ENCODE measurements around the gene SLC5A2.
"Not testable (repeated sequence)": the region's sequence is repeated elsewhere in the genome, so short reads cannot be mapped to it uniquely, and the experiment has no call there.

SLC5A2 gene

GRCh38 chr16:31483081-31483480 lies at the start of gene SLC5A2:
Gene SLC5A2, plus strand, starts transcription at chr16:31483123. Its CDS starts 14 bp downstream, at chr16:31483137.
- Mint-ChIP-seq H3K27ac (peak within 1 kb of the TSS in 1 of 3 experiments; percentile 6), H3K4me3 (no peak within 1 kb of the TSS), H3K36me3 (ENCODE audit: low read depth) (no peaks in the 10 kb centered on the region), H3K9me3 (no peaks in the 10 kb centered on the region), H3K27me3 (ENCODE audit: low read depth) (peaks cover 53% of the 10 kb centered on the region), H3K4me1 (peaks cover 15% of the 10 kb centered on the region)
- TF ChIP-seq CTCF (IDR thresholded peaks at IDR 0.05; ENCODE audit: unreplicated experiment in 3 of 3): no peak

- TF ChIP-seq CTCF (IDR thresholded peaks at IDR 0.05; ENCODE audit: unreplicated experiment in 3 of 3): no peak
- Mint-ChIP-seq H3K27me3 (ENCODE audit: low read depth) (peaks cover 5% of the 10 kb centered on the region), H3K4me1 (peaks cover 19% of the 10 kb centered on the region), H3K4me3 (no peak overlapping the region), H3K36me3 (ENCODE audit: low read depth) (no peaks in the 10 kb centered on the region), H3K9me3 (no peaks in the 10 kb centered on the region), H3K27ac (no peak overlapping the region)
These were observed 47.3 kb upstream of the SLC5A2 start for GRCh38 chr16:31435341-31436220.

GRCh38 chr16:31436221-31437045 lies 46.5 kb upstream of the SLC5A2 start:
- Mint-ChIP-seq H3K27ac (no peak overlapping the region), H3K4me3 (no peak overlapping the region), H3K4me1 (peaks cover 16% of the 10 kb centered on the region), H3K36me3 (ENCODE audit: low read depth) (no peaks in the 10 kb centered on the region), H3K27me3 (ENCODE audit: low read depth) (peaks cover 1% of the 10 kb centered on the region), H3K9me3 (no peaks in the 10 kb centered on the region)
- TF ChIP-seq CTCF (IDR thresholded peaks at IDR 0.05; ENCODE audit: unreplicated experiment in 3 of 3): no peak

- H3K9me3 Mint-ChIP-seq: no peaks in the 10 kb centered on the region
- peaks cover 25% of the 10 kb centered on the region for H3K4me1 Mint-ChIP-seq
- no peak overlapping the region for H3K4me3 Mint-ChIP-seq
- TF ChIP-seq CTCF (IDR thresholded peaks at IDR 0.05; ENCODE audit: unreplicated experiment in 3 of 3): no peak
- no peaks in the 10 kb centered on the region for H3K36me3 Mint-ChIP-seq (ENCODE audit: low read depth)
- H3K27ac Mint-ChIP-seq: no peak overlapping the region
- no peaks in the 10 kb centered on the region for H3K27me3 Mint-ChIP-seq (ENCODE audit: low read depth)
These were observed 44.5 kb upstream of the SLC5A2 start for GRCh38 chr16:31438414-31438813.

- Mint-ChIP-seq H3K27ac (peak overlapping the region in 1 of 3 experiments; percentile 14), H3K4me1 (peaks cover 25% of the 10 kb centered on the region), H3K4me3 (peak overlapping the region in 1 of 3 experiments; percentile 73)
- not testable (repeated sequence) for H3K36me3 Mint-ChIP-seq (ENCODE audit: low read depth); H3K9me3 Mint-ChIP-seq; H3K27me3 Mint-ChIP-seq (ENCODE audit: low read depth)
These were observed 43.9 kb upstream of the SLC5A2 start for GRCh38 chr16:31439023-31439422.

GRCh38 chr16:31439519-31439918 lies 43.4 kb upstream of the SLC5A2 start:
- Mint-ChIP-seq H3K4me3 (peak overlapping the region in 1 of 3 experiments; percentile 73), H3K4me1 (peaks cover 25% of the 10 kb centered on the region), H3K27me3 (ENCODE audit: low read depth) (no peaks in the 10 kb centered on the region), H3K27ac (peak overlapping the region in 1 of 3 experiments; percentile 14), H3K36me3 (ENCODE audit: low read depth) (no peaks in the 10 kb centered on the region), H3K9me3 (no peaks in the 10 kb centered on the region)
- no peak for TF ChIP-seq CTCF (IDR thresholded peaks at IDR 0.05; ENCODE audit: unreplicated experiment in 3 of 3)
